ACHN (cell line): Measurements from ENCODE around the gene LRRC26.
A peak's percentile ranks its signal among the peaks of the same experiment; 100 is the strongest.

Source experiments
- DNase-seq: peaks from one replicate; pipeline ENCODE4 v3.0.0-alpha.2; 2015
- in situ Hi-C: cut with HindIII; loops from 2 replicates; pipeline ENCODE4 v1.10.0; 2017; ENCODE audit warnings: low sequenced_read_pairs, low pct_ligation_motif_present, low pct_unique_long_range_greater_than_20kb

Gene LRRC26

DNA sequence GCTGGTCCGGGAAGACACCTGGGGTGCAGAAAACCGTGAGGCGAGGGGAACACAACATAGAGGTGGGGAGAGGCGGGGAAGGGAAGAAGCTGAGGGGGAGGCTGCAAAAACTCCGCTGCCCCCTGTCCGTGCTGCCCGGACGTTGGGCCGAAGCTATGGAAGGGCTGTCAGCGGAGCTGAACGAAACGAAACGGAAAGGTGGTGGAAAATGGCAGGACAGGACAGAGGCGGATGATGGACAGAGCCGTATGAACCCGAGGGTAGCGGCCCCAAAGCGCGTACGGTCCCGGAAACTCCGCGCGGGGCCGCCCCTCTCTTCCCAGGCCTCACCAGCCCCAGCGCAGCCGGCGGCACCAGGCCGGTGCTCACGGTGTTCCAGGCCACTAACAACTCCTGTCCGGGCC lies 18.2 kb upstream of the LRRC26 start:
- in situ Hi-C loops = no loop called here
- no peak for DNase-seq

GRCh38 chr9:137187386-137187785 lies 17.5 kb upstream of the LRRC26 start:
- in situ Hi-C loops = no loop called here
- no peak for DNase-seq

GRCh38 chr9:137186385-137186784 lies 16.5 kb upstream of the LRRC26 start:
- in situ Hi-C loops = no loop called here
- DNase-seq = no peak

- DNase-seq = no peak
- in situ Hi-C loops = no loop called here
Measured at GRCh38 chr9:137185921-137186320, 16.1 kb upstream of the LRRC26 start.

DNA sequence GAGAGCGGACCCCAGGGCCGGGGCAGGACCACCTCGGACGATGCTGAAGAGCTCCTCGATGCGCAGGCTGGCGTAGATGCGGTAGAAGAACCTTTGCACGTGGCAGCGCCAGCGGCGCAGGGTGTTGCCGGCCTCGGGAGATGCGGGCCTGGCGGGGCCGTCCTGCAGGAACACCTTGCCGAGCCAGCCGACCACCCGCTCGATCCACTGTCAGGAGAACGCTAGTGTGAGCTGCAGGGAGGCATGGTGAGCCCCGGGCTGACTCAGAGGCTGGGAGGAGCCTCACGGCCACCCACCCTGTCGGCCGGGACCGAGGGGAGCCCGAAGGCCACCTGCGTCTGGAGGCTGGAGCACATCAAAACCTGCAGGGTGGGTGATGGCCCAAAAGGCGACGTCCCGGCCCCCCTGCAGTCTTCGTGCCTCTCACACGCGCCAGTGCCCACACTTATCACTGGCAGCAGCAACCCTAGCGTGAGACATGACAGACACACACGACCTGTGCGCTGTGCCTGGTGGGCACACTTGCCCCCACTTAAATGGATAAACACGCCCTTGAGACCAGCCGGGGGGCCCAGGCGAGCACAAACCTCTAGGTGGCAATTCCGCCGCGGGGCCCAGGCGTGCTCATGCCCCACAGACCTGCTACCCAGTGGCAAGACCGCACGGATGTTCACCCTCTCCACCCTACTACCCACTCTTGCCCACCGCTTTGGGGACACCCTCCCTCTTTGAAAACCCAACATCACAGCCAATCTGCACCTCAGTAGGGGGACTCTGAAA lies 15.2 kb upstream of the LRRC26 start:
- no peak for DNase-seq
- in situ Hi-C loops = no loop called here

DNA sequence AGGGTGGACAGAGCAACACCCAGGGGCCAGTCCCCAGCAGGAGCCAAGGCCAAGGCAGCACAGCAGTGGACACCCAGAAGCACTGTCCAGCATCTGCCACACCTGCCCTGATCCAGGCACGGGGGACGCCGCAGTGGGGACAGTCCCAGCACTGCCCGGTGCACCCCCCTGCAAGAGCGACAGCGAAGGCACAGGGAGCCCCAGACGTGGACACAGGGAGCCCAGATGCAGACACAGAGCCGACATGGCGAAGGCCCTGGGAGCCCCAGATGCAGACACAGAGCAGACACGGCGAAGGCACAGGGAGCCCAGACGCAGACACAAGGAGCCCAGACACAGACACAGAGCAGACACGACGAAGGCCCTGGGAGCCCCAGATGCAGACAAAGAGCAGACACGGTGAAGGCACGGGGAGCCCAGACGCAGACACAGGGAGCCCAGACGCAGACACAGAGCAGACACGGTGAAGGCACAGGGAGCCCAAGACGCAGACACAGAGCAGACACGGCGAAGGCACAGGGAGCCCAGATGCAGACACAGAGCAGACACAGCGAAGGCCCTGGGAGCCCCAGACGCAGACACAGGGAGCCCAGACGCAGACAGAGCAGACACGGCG lies 14.2 kb upstream of the LRRC26 start:
- DNase-seq = no peak
- in situ Hi-C loops = no loop called here

DNA sequence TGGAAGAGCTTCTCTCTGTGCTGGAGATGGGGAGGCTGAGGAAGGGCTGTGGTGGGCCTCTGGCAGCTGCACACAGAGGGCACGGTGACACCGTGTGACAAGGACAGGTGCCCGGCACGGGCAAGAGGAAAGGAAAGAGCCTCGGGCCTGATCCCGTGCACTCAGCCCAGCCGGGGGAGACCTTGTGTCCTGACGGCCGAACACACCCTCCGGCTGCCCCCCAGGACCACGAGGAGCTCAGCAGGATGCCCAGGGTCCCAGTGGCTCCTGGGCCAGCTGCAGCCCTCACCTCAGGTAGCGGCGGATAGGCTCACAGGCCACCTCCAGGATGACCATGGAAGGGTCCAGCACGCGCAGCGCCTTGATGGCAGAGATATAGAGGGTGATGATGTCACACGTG lies 13.0 kb upstream of the LRRC26 start:
- in situ Hi-C loops = no loop called here
- no peak for DNase-seq

DNA sequence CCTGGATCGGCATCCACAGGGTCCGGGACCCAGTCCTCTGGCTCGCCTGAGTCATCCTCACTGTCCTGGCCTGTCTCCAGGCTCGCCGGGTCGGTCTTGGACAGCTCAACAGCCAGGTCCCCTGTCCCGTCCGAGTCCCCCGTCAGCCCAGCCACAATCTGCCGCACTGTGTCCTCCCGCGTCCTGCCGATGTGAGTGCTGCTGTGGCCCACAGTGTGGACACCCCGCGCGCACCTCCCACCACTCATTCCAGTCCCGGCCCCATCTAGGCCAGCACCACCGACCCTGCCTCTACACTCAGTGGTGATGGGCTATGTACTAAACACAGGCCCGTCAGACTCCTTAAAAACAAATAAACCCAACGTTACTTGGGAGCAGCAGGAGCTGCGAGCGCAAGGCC lies 11.8 kb upstream of the LRRC26 start:
- in situ Hi-C loops = no loop called here
- DNase-seq = no peak

DNA sequence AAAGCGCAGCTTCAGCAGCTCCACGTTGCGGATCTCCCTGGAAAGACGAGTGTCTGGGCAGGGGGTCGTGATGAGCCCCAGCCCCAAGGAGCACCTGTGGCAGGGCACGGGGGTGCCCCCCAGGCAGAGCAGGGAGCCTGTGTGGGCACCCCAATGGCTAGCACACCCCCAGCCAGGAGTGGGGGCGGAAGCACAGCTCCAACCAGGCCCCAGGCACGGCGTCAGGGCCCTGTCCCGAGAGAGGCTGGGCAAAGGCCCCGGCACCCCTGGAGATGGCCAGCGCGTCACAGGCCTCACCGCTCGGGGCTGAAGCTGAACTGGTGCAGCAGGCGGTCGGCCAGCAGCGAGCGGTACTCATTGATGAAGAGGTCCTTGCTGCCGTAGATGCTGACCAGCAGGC lies 10.6 kb upstream of the LRRC26 start:
- in situ Hi-C loops = no loop called here

GRCh38 chr9:137179761-137180160 lies 9.9 kb upstream of the LRRC26 start:
- no peak for DNase-seq
- in situ Hi-C loops = no loop called here

More for the DNA sequence above, 10.6 kb upstream of the LRRC26 start:
- DNase-seq = no peak

- DNase-seq = no peak
- in situ Hi-C loops = no loop called here
Measured at GRCh38 chr9:137178939-137179630, 9.2 kb upstream of the LRRC26 start.

DNA sequence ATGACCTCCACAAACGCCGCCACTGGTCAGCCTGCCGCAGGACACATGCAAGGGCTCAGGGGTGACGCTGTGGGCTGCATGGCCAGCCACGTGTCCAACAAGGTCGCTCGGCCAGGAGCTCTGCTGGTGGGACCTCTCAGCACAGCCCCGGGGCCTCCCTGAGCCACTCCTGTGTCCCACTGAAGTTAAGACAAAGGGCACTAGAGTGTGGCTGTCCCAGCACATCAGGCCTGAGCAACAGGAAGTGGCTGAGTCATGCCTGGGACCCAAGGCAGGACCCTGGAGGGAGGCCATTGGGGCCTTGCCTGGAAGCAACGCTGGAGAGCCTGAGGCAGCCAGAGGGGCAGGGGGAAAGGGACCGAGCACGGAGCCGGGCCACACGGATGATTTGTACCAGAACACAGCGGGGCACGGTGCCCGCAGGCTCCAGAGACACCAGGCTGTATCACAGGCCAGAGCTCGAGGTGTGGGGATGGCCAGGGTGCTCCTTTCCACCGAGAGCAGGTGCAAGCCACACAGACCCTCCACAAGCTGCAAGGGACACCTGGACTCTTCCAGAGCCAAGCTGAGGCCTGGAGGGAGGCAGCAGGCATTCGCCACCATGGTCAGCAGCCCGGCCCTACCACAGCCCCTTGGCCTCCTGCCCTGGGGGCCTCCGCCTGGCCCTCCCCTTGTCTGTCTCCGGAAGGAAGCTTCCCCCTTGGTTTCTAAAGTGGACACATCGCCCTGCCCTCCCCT lies 8.5 kb upstream of the LRRC26 start:
- DNase-seq = no peak
- in situ Hi-C loops = no loop called here

DNA sequence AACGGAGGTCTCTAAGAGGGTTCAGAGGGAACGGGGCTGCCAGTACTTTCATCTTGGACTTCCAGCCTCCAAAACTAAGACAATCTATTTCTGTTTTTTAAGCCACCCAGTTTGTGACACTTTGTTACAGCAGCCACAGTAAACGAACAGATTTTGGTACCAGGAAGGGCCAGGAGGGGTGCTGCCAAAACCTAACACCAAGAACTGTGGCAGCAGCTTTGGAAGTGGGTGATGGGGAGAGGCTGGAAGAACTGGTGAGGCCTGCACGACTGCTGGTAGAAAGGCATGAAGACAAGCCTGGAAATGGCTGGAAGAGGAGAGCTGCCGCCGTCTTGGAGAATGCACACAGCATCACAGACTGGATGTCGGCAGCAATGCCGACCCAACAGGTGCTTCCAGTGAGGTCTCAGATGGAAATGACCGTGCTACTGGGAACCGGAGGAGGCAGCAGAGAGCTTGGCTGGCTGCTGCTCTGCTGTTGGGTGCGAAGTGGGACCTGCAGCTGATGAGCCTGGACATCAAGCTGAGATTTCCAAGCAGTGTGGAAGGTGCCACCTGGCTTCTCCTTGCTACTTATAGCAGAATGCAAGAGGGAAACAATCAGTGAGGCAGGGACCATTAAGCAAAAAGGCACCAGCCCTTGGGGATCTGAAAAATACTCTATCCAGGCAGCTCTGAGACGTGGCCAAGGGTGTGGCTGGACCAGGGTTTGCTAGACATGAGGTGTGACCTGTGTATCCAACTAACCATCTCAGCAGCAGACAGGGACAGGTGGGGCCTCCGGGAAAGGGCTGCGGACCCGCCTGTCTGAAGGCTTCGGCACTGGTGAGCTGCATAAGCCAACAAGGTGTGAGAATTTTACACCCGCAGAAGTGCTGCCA lies 6.7 kb upstream of the LRRC26 start:
- DNase-seq = peak; percentile 54
- in situ Hi-C loops = no loop called here

- DNase-seq = no peak
- in situ Hi-C loops = no loop called here
Measured at GRCh38 chr9:137175345-137175961, 5.6 kb upstream of the LRRC26 start.

DNA sequence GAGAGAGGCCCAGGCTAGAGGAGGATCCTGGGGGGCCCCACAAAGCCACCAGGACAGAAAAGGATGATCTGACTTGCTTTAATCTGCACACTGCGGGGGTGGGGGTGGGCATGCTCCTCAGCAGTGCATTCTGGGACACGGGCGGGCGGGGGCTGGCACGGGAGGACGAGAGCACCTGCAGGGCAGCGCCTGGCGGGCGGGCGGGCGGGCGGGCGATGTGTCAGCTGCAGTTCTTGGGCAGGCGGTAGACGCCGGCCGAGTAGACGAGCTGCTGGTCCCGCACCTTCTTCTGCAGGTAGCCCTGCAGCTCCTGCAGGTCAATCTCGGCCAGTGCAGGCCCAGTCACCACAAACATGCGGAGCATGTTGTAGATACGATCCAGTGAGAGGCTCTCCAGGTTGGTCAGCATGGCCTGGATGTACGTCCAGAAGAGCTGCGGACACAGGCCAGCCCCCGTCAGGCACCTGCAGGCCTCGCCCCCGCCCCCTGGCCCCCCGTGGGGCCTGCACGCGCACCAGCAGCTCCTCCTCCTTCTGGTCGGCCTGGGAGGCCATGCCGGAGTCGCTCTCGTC lies 5.0 kb upstream of the LRRC26 start:
- in situ Hi-C loops = no loop called here
- DNase-seq = no peak

DNA sequence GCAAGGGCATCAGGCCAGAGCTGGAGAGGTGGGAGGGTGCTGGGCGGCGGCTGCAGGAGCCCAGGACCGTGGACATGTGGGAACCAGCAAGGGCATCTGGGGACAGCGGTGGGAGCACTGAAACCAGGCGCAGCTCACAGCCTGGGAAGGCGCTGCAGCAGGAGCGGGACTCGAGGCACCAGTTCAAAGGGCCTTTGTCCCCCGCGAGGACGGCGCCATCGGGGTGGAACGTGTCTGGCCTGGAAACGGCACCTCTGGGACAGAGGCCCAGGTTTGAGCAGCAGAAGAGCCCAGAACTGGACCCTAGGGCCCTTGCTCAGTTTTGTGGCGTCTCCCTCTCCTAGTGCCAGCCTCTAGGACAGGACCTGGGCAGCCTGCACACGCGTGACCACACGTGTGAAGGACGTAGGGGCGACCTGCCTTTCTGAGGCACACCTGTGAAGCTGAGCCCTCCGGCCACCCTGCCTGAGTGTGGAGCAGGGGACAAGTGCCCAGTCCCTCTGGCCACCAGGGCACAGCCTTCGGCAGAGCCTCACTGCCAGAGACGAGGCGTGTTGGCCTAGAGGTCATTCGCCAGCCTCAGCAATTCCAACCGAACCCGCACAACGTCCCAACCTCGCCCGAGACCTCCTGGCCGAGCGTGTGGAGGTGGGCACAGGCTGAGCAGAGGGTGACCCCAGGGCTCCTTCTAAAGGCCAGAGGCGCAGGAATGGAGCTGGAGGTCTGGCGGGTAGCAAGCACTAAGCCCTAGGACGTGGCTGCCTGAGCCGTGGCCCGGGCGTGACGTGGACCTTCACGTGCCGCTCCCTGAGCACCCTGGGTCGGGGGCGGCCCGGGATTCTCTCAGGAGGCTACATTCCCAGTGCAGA lies 4.2 kb upstream of the LRRC26 start:
- in situ Hi-C loops = no loop called here
- no peak for DNase-seq
